ENCODE data around the gene ALG1.

- TF ChIP-seq POLR2A (IDR thresholded peaks at IDR 0.05) (no peak), CTCF (IDR thresholded peaks at IDR 0.05) (no peak)
Measured at GRCh38 chr16:5030251-5030870, 41.3 kb upstream of the ALG1 start.

Measured in thyroid gland (tissue), 4 donors.